ENCODE data around the gene GMCL2. TPM values are rescaled to one million over a fixed set of nuclear protein-coding genes. Genes with fewer than 3 reads are reported as not detected.

The GMCL2 gene
- total RNA-seq, 1 experiment from 2014 or later, result not detected

DNA sequence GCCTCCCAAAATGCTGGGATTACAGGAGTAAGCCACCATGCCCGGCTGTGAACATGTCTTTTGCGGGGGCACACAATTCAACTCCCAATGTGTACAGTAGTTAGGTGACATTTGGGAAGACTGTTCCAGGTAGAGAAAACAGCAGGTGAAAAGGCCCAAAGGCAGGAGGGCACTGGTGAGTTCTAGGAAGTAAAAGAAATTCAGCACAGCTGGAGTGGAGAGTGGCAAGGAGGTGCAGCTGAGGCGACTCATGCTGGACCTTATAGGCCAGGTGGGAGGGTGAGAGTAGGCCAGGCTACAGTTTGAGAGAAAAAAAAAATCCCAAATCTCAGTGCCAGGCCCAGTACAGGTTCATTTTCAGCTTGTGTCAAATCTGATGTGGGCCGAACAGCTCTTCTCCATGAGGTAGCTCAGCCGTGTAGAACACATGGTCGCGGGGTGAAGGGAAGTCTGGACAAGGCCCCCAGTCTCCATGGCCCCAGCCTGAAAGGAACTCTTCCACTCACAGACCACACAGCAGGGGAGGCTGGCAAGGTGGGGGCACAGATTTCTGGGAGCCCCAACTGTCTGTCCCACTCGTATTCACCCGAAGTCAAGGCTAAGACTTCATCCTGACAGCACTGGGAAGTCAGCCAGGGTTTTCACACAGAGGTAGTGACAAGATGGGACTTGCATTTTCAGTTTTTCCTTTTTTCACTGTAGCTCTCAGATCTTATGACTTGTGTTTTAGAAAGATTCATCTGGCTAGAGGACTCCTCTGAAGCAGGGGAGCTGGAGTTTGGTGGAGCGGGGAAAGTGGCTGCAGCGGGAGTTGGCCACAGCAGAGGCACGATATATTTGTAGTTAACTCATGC lies 12.6 kb upstream of the GMCL2 start:
- H4K5ac ChIP-seq (ENCODE audit: insufficient read length, low read depth, low read length), result no peak overlapping the region
- no peak overlapping the region for H2AK5ac ChIP-seq (ENCODE audit: insufficient read length, low read length)
- Mint-ChIP-seq H3K27ac (peak overlapping the region in 1 of 3 experiments; percentile 36; a peak in 1 of 7 replicates), H3K4me1 (peaks cover 15 to 21% of the 10 kb centered on the region in 2 experiments), H3K36me3 (ENCODE audit: insufficient read depth in 1 of 3, low read depth in 3 of 3) (peaks cover 0 to 3% (median 2%) of the 10 kb centered on the region in 3 experiments; a peak in 5 of 7 replicates), H3K27me3 (ENCODE audit: low read depth) (peaks cover 30% of the 10 kb centered on the region), H3K4me3 (no peak overlapping the region; a peak in 1 of 5 replicates), H3K9me3 (peaks cover 2 to 8% of the 10 kb centered on the region in 2 experiments; a peak in 4 of 5 replicates)
- H2BK120ac ChIP-seq (ENCODE audit: low read depth, low read length, poor library complexity, severe bottlenecking), result no peak overlapping the region
- H3K79me2 ChIP-seq (ENCODE audit: insufficient read depth, low read length), result peaks cover 2% of the 10 kb centered on the region; the same call in 1 of the 2 replicates
- no peak overlapping the region for H2AFZ ChIP-seq (ENCODE audit: low read length)
- H3K23me2 ChIP-seq (ENCODE audit: insufficient read length, low read depth, low read length, poor library complexity, severe bottlenecking), result no peaks in the 10 kb centered on the region
- no peak overlapping the region for H3T11ph ChIP-seq (ENCODE audit: low read length)
- H2BK20ac ChIP-seq (ENCODE audit: low read depth, low read length, poor library complexity, severe bottlenecking), result no peak overlapping the region
- H3K4ac ChIP-seq (ENCODE audit: low read depth, low read length), result no peak overlapping the region
- no peak overlapping the region for H4K8ac ChIP-seq (replicated peaks; ENCODE audit: insufficient read length, low read depth, low read length)
- no peak overlapping the region for H3K27ac ChIP-seq (ENCODE audit: insufficient read length, low read depth, low read length)
- no peak overlapping the region for H3K23ac ChIP-seq (ENCODE audit: insufficient read length, low read depth, low read length)
- TF ChIP-seq, protein P1, sequence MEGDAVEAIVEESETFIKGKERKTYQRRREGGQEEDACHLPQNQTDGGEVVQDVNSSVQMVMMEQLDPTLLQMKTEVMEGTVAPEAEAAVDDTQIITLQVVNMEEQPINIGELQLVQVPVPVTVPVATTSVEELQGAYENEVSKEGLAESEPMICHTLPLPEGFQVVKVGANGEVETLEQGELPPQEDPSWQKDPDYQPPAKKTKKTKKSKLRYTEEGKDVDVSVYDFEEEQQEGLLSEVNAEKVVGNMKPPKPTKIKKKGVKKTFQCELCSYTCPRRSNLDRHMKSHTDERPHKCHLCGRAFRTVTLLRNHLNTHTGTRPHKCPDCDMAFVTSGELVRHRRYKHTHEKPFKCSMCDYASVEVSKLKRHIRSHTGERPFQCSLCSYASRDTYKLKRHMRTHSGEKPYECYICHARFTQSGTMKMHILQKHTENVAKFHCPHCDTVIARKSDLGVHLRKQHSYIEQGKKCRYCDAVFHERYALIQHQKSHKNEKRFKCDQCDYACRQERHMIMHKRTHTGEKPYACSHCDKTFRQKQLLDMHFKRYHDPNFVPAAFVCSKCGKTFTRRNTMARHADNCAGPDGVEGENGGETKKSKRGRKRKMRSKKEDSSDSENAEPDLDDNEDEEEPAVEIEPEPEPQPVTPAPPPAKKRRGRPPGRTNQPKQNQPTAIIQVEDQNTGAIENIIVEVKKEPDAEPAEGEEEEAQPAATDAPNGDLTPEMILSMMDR (conservative IDR thresholded peaks at IDR 0.05), result no peak
- no peak for DNase-seq
- H4K20me1 ChIP-seq (ENCODE audit: control insufficient read depth, insufficient read depth, insufficient read length), result peaks cover 2% of the 10 kb centered on the region
- no peaks in the 10 kb centered on the region for H3K4me1 ChIP-seq (ENCODE audit: insufficient read depth, low read length)
- no peak overlapping the region for H3K18ac ChIP-seq (ENCODE audit: insufficient read length, low read depth, low read length)
- H3K9me3 ChIP-seq (ENCODE audit: control insufficient read depth, low read depth, low read length), result no peaks in the 10 kb centered on the region
- H3K4me2 ChIP-seq (ENCODE audit: insufficient read depth, insufficient read length, low read length), result no peak overlapping the region
- H3K79me1 ChIP-seq (ENCODE audit: insufficient read depth, low read depth, low read length, poor library complexity, severe bottlenecking), result no peaks in the 10 kb centered on the region
- no peak overlapping the region for H2BK12ac ChIP-seq (ENCODE audit: insufficient read length, low read depth, low read length)
- no CpG with 5 or more reads among the region's 12 CpGs for WGBS (ENCODE audit: extremely low coverage, insufficient read length, low lambda C conversion rate)
- H3K9ac ChIP-seq (ENCODE audit: extremely low read depth, insufficient read length, low read length), result no peak overlapping the region
- no peaks in the 10 kb centered on the region for H3K27me3 ChIP-seq (ENCODE audit: insufficient read depth, low read length)
- H3K56ac ChIP-seq (ENCODE audit: insufficient read length, low read depth, low read length), result no peak overlapping the region
- H3K14ac ChIP-seq (ENCODE audit: insufficient read depth, low read length), result no peak overlapping the region
- no peak overlapping the region for H2BK5ac ChIP-seq (ENCODE audit: insufficient read length, low read length)
- no peak overlapping the region for H4K91ac ChIP-seq (ENCODE audit: insufficient read length, low read depth, low read length)
- H2BK15ac ChIP-seq (ENCODE audit: low read depth, low read length), result no peak overlapping the region

Measured in H9 (cell line).